Osteocyte (in vitro differentiated cells): ENCODE data around the gene PRR12. TPM values are rescaled to one million over a fixed set of nuclear protein-coding genes. Genes with fewer than 3 reads are reported as not detected.

Experiments
- DNase-seq: peaks from one replicate; pipeline ENCODE4 v3.0.0; 2021; ENCODE audit warnings: mixed read lengths; ENCODE audit not compliant: unreplicated experiment; ENCODE audit errors: extremely low spot score
- H3K27ac Mint-ChIP-seq: one replicate; pipeline ENCODE4 v1.8.0; 2021; ENCODE audit warnings: mild to moderate bottlenecking, mixed read lengths; ENCODE audit not compliant: unreplicated experiment
- H3K27me3 Mint-ChIP-seq: one replicate; pipeline ENCODE4 v1.8.0; 2021; ENCODE audit warnings: mixed read lengths; ENCODE audit not compliant: unreplicated experiment
- H3K36me3 Mint-ChIP-seq: one replicate; pipeline ENCODE4 v1.8.0; 2021; ENCODE audit warnings: mixed read lengths; ENCODE audit not compliant: unreplicated experiment
- H3K4me1 Mint-ChIP-seq: one replicate; pipeline ENCODE4 v1.8.0; 2021; ENCODE audit warnings: mixed read lengths; ENCODE audit not compliant: unreplicated experiment
- H3K4me3 Mint-ChIP-seq: one replicate; pipeline ENCODE4 v1.8.0; 2021; ENCODE audit warnings: mild to moderate bottlenecking, moderate library complexity, mixed read lengths; ENCODE audit not compliant: unreplicated experiment
- H3K9me3 Mint-ChIP-seq: one replicate; pipeline ENCODE4 v1.8.0; 2021; ENCODE audit warnings: mixed read lengths; ENCODE audit not compliant: unreplicated experiment
- CTCF ChIP-seq: fragments of 200-600 bp; sonication (generic); IDR thresholded peaks from 2 replicates; pipeline ENCODE4 v1.5.0; 2021; ENCODE audit warnings: antibody characterized with exemption, mild to moderate bottlenecking, moderate library complexity
- total RNA-seq: library from RNA; stranded (reverse); gene quantifications from 2 replicates; pipeline ENCODE4 v1.2.1, GENCODE V29; 2021

PRR12 gene
- total RNA-seq, 1 donor from 2014 or later, result 31.6 TPM

- Mint-ChIP-seq H3K4me3 (no peak overlapping the region), H3K36me3 (peaks cover 4% of the 10 kb centered on the region), H3K27ac (peak overlapping the region; percentile 31), H3K27me3 (no peaks in the 10 kb centered on the region), H3K9me3 (no peaks in the 10 kb centered on the region), H3K4me1 (peaks cover 4% of the 10 kb centered on the region)
- peak; percentile 89 for TF ChIP-seq CTCF
- DNase-seq, result no peak
Measured at GRCh38 chr19:49546825-49547565, 44.0 kb upstream of the PRR12 start.

- Mint-ChIP-seq H3K27me3 (no peaks in the 10 kb centered on the region), H3K27ac (peak overlapping the region; percentile 10), H3K9me3 (no peaks in the 10 kb centered on the region), H3K36me3 (peaks cover 7% of the 10 kb centered on the region), H3K4me1 (peaks cover 5% of the 10 kb centered on the region), H3K4me3 (no peak overlapping the region)
- DNase-seq, result no peak
- TF ChIP-seq CTCF, result no peak
Measured at GRCh38 chr19:49549045-49549444, 41.9 kb upstream of the PRR12 start.

GRCh38 chr19:49551531-49551930, 39.5 kb upstream of the PRR12 start:
- H3K4me1 Mint-ChIP-seq, result peaks cover 5% of the 10 kb centered on the region
- DNase-seq, result no peak
- no peaks in the 10 kb centered on the region for H3K27me3 Mint-ChIP-seq
- H3K36me3 Mint-ChIP-seq, result peaks cover 16% of the 10 kb centered on the region
- H3K27ac Mint-ChIP-seq, result no peak overlapping the region
- H3K9me3 Mint-ChIP-seq, result no peaks in the 10 kb centered on the region
- no peak for TF ChIP-seq CTCF
- no peak overlapping the region for H3K4me3 Mint-ChIP-seq

GRCh38 chr19:49552749-49553148, 38.2 kb upstream of the PRR12 start:
- TF ChIP-seq CTCF, result no peak
- no peak for DNase-seq
- Mint-ChIP-seq H3K36me3 (peaks cover 20% of the 10 kb centered on the region), H3K9me3 (no peaks in the 10 kb centered on the region), H3K27ac (no peak overlapping the region), H3K4me1 (peaks cover 2% of the 10 kb centered on the region), H3K27me3 (no peaks in the 10 kb centered on the region), H3K4me3 (no peak overlapping the region)

- no peak for TF ChIP-seq CTCF
- Mint-ChIP-seq H3K9me3 (no peaks in the 10 kb centered on the region), H3K27ac (no peak overlapping the region), H3K36me3 (peaks cover 20% of the 10 kb centered on the region), H3K4me1 (peaks cover 2% of the 10 kb centered on the region), H3K4me3 (no peak overlapping the region), H3K27me3 (no peaks in the 10 kb centered on the region)
- DNase-seq, result no peak
Measured at GRCh38 chr19:49553451-49554271, 37.3 kb upstream of the PRR12 start.
